Upper lobe of right lung (tissue), 1 donor: ENCODE measurements around the gene BAD. TPM values are rescaled to one million over a fixed set of nuclear protein-coding genes. Genes with fewer than 3 reads are reported as not detected.

ENCODE experiments used
- ATAC-seq: fragments of 200-7000 bp; cut with Tn5 transposase; one replicate; pipeline ENCODE4 v1.9.1; 2020; ENCODE audit warnings: mild to moderate bottlenecking, moderate library complexity
- DNase-seq: peaks from one replicate; pipeline ENCODE4 v3.0.0-alpha.2; 2020
- H3K27ac ChIP-seq: fragments of 200-600 bp; one replicate; pipeline ENCODE4 v1.8.0; 2022
- H3K27me3 ChIP-seq: fragments of 200-600 bp; one replicate; pipeline ENCODE4 v1.8.0; 2022; ENCODE audit warnings: mild to moderate bottlenecking
- H3K36me3 ChIP-seq: fragments of 200-600 bp; one replicate; pipeline ENCODE4 v1.8.0; 2022
- H3K4me1 ChIP-seq: fragments of 200-600 bp; one replicate; pipeline ENCODE4 v1.8.0; 2022
- H3K4me3 ChIP-seq: fragments of 200-600 bp; one replicate; pipeline ENCODE4 v1.8.0; 2022; ENCODE audit warnings: mild to moderate bottlenecking
- H3K9me3 ChIP-seq: fragments of 200-600 bp; one replicate; pipeline ENCODE4 v1.8.0; 2022
- CTCF ChIP-seq: fragments of 200-600 bp; IDR thresholded peaks from one replicate; pipeline ENCODE4 v1.8.0; 2022; ENCODE audit warnings: antibody characterized with exemption
- intact Hi-C: fragments of 100-400 bp; cut with DNase I; formaldehyde crosslinking; loops from one replicate; pipeline ENCODE4 v1.11.0; 2022
- total RNA-seq: library from RNA; stranded (reverse); fragmentation: NEBNext Ultra II Directional; extraction: Animal tissue kit (Norgen Biotek cat#: 25700); gene quantifications from one replicate; pipeline ENCODE4 v1.2.1, GENCODE V29; 2021
- donor health status: DM: no; HTN: yes; CAD: no; lungs with severe emphysema.

The BAD gene
- total RNA-seq, 1 donor from 2014 or later, result 58.9 TPM

GRCh38 chr11:64289002-64289564 lies 4.6 kb upstream of the BAD start:
- intact Hi-C loops, result no loop called here
- no peak overlapping the region for H3K4me3 ChIP-seq
- H3K4me1 ChIP-seq, result peaks cover 11% of the 10 kb centered on the region
- H3K9me3 ChIP-seq, result no peaks in the 10 kb centered on the region
- H3K27ac ChIP-seq, result no peak overlapping the region
- peaks cover 31% of the 10 kb centered on the region for H3K27me3 ChIP-seq
- H3K36me3 ChIP-seq, result no peaks in the 10 kb centered on the region
- DNase-seq, result no peak
- no peak for TF ChIP-seq CTCF
- ATAC-seq, result no peak

- DNase-seq (no peak), ATAC-seq (no peak)
- no peak overlapping the region for H3K27ac ChIP-seq
- no peaks in the 10 kb centered on the region for H3K9me3 ChIP-seq
- H3K36me3 ChIP-seq, result no peaks in the 10 kb centered on the region
- H3K4me1 ChIP-seq, result peaks cover 18% of the 10 kb centered on the region
- no peak for TF ChIP-seq CTCF
- H3K4me3 ChIP-seq, result no peak overlapping the region
- intact Hi-C loops, result no loop called here
- H3K27me3 ChIP-seq, result peaks cover 29% of the 10 kb centered on the region
Measured at GRCh38 chr11:64288353-64288750, 3.9 kb upstream of the BAD start.

- DNase-seq (no peak), ATAC-seq (no peak)
- Histone ChIP-seq H3K4me1 (peaks cover 23% of the 10 kb centered on the region), H3K9me3 (no peaks in the 10 kb centered on the region), H3K36me3 (no peaks in the 10 kb centered on the region), H3K27me3 (peaks cover 24% of the 10 kb centered on the region), H3K27ac (no peak overlapping the region), H3K4me3 (no peak overlapping the region)
- intact Hi-C loops, result no loop called here
- TF ChIP-seq CTCF, result no peak
Measured at GRCh38 chr11:64287676-64288352, 3.3 kb upstream of the BAD start.

GRCh38 chr11:64286801-64287159 lies 2.3 kb upstream of the BAD start:
- no peak overlapping the region for H3K27ac ChIP-seq
- H3K27me3 ChIP-seq, result peaks cover 13% of the 10 kb centered on the region
- H3K9me3 ChIP-seq, result no peaks in the 10 kb centered on the region
- no peak overlapping the region for H3K4me3 ChIP-seq
- DNase-seq (no peak), ATAC-seq (no peak)
- H3K36me3 ChIP-seq, result peaks cover 9% of the 10 kb centered on the region
- intact Hi-C loops, result no loop called here
- no peak for TF ChIP-seq CTCF
- peaks cover 25% of the 10 kb centered on the region for H3K4me1 ChIP-seq

- Histone ChIP-seq H3K4me1 (peaks cover 27% of the 10 kb centered on the region), H3K4me3 (peak overlapping the region; percentile 96), H3K9me3 (no peaks in the 10 kb centered on the region), H3K36me3 (peaks cover 10% of the 10 kb centered on the region), H3K27me3 (peaks cover 7% of the 10 kb centered on the region), H3K27ac (peak overlapping the region; percentile 95)
- no peak for TF ChIP-seq CTCF
- no peak for DNase-seq
- intact Hi-C loops, result no loop called here
- ATAC-seq, result no peak
Measured at GRCh38 chr11:64285885-64286800, 1.7 kb upstream of the BAD start.
